Heart left ventricle (tissue), 16 donors: Measurements from ENCODE around the gene MARCHF3. TPM values are rescaled to one million over a fixed set of nuclear protein-coding genes. Genes with fewer than 3 reads are reported as not detected.
"Not testable (repeated sequence)": the region's sequence is repeated elsewhere in the genome, so short reads cannot be mapped to it uniquely, and the experiment has no call there.

Source experiments
- ATAC-seq, 4 donors: fragments of 200-7000 bp; cut with Tn5 transposase; one replicate each; pipeline ENCODE4 v1.9.1; 2020 to 2022; ENCODE audit warnings: moderate library complexity in 4 of 4, mild to moderate bottlenecking in 3 of 4, moderate number of reproducible peaks in 1 of 4
- DNase-seq, 5 donors: peaks; one replicate each; pipeline ENCODE4 v3.0.0-alpha.2; 2020
- H3K27ac ChIP-seq, 12 donors: fragments of 200-600 bp; sonication (generic) in 4 of 12; one replicate each; pipeline versions ENCODE4 v1.5.0 to v1.8.0; 2016 to 2022; ENCODE audit warnings: mild to moderate bottlenecking in 2 of 12
- H3K27me3 ChIP-seq, 9 donors: fragments of 200-600 bp; sonication (generic) in 2 of 9; one replicate each; pipeline versions ENCODE4 v1.5.1 to v1.8.0; 2016 to 2022; ENCODE audit warnings: mild to moderate bottlenecking in 3 of 9
- H3K36me3 ChIP-seq, 9 donors: fragments of 200-600 bp; sonication (generic) in 2 of 9; one replicate each; pipeline versions ENCODE4 v1.5.0 to v1.8.0; 2018 to 2022; ENCODE audit warnings: mild to moderate bottlenecking in 2 of 9
- H3K4me1 ChIP-seq, 12 donors: fragments of 200-600 bp; sonication (generic) in 4 of 12; one replicate each; pipeline versions ENCODE4 v1.5.0 to v1.8.0; 2016 to 2022; ENCODE audit warnings: mild to moderate bottlenecking in 3 of 12
- H3K4me3 ChIP-seq, 12 donors: fragments of 200-600 bp; sonication (generic) in 4 of 12; one replicate each; pipeline versions ENCODE4 v1.5.0 to v1.8.0; 2017 to 2022; ENCODE audit warnings: mild to moderate bottlenecking in 9 of 12, moderate library complexity in 4 of 12
- H3K9me3 ChIP-seq, 12 donors: fragments of 200-600 bp; sonication (generic) in 4 of 12; one replicate each; pipeline versions ENCODE4 v1.5.0 to v1.8.0; 2016 to 2022; ENCODE audit warnings: mild to moderate bottlenecking in 1 of 12
- CTCF ChIP-seq, 12 donors: fragments of 200-600 bp; sonication (generic) in 4 of 12; IDR thresholded peaks; one replicate each; pipeline versions ENCODE4 v1.5.0 to v1.8.0; 2018 to 2022; ENCODE audit warnings: antibody characterized with exemption in 12 of 12, mild to moderate bottlenecking in 5 of 12
- POLR2A ChIP-seq, 2 donors: fragments of 450-650 bp; IDR thresholded peaks; one replicate each; pipeline ENCODE4 v1.6.1; 2017; ENCODE audit warnings: antibody characterized with exemption in 2 of 2, mild to moderate bottlenecking in 2 of 2, moderate library complexity in 2 of 2
- WGBS, 4 donors: extraction: QIAGEN DNeasy Blood & Tissue Kit in 2 of 4; methylation state at CpG; one replicate each; pipeline versions ENCODE4 v1.1.5 to v1.1.7; 2013 to 2018; 5-methylcytosine and 5-hydroxymethylcytosine counted together
- intact Hi-C, 10 donors: fragments of 100-400 bp; cut with DNase I; formaldehyde crosslinking; loops; one replicate each; pipeline versions ENCODE4 v1.11.1 to v1.14.2; 2022
- polyA plus RNA-seq, 2 donors: library from polyadenylated mRNA; stranded (reverse); fragments of 200-250 nt; gene quantifications; one replicate each; pipeline ENCODE4 v1.2.3, GENCODE V29; 2013
- total RNA-seq, 9 donors: library from RNA; depleted of rRNA in 2 of 9; stranded (reverse); fragments of >200 nt in 2 of 9; fragmentation: NEBNext Ultra II Directional in 3 of 9; extraction: Animal tissue kit (Norgen Biotek cat#: 25700) in 3 of 9; gene quantifications; one replicate each; pipeline versions ENCODE4 v1.1.0 to v1.2.4, GENCODE V29; 2016 to 2023
- donor health status: ischemic (EF 13 %, LVEDD 7.1; RV severe dilation, severe dysfunction).
- donor health status: healthy with polysubstance abuse.
- donor health status: DM: no; HTN: yes; CAD: no.
- donor health status: DM: no; HTN: no; CAD: no.
- donor health status: ischemic (EF 25% LVEDD 6.9; RV normal size, moderate dysfunction).
- donor health status: ischemic (EF 25% LVEDD 5.7; RV mildly dilated, moderate dysfunction).
- donor health status: healthy.
- donor health status: DM: yes; HTN: yes; CAD: no.
- donor health status: ischemic (EF 35%, LVEDD 5.7; RV mildly dilated, moderate dysfunction).
- donor health status: nonischemic (EF 11% LVEDD 7.7; RV severe dilation, severe dysfunction).
- donor health status: DM: yes; HTN: yes; CAD: no.
- donor health status: PGD.
- donor health status: ischemic (EF 29% LVEDD 5.4; RV normal size, mild dysfunction).
- donor health status: nonischemic (EF 23%, LVEDD 6.1; RV moderate dilation, normal function).

The MARCHF3 gene
- total and polyA plus RNA-seq, 11 donors: 9.9 to 113 (median 38.0) TPM

- intact Hi-C loops: no loop called here
- Histone ChIP-seq H3K9me3 (peaks cover 0 to 3% (median 0%) of the 10 kb centered on the region in 12 donors), H3K36me3 (peaks cover 0 to 15% (median 0%) of the 10 kb centered on the region in 9 donors), H3K4me1 (no peaks in the 10 kb centered on the region), H3K4me3 (no peak overlapping the region), H3K27me3 (no peaks in the 10 kb centered on the region), H3K27ac (no peak overlapping the region)
- 96 to 99% (median 97%) methylated on average over 6 of the region's 6 CpGs for WGBS, 4 donors
- ATAC-seq (no peak), DNase-seq (no peak)
- TF ChIP-seq POLR2A (IDR thresholded peaks at IDR 0.05) (no peak), CTCF (IDR thresholded peaks at IDR 0.05) (no peak)
Observed at GRCh38 chr5:126900796-126901195, 129.6 kb downstream of the MARCHF3 start.

- Histone ChIP-seq H3K9me3 (peaks cover 0 to 3% (median 0%) of the 10 kb centered on the region in 12 donors), H3K4me3 (no peak overlapping the region), H3K27ac (no peak overlapping the region), H3K4me1 (no peaks in the 10 kb centered on the region), H3K27me3 (no peaks in the 10 kb centered on the region), H3K36me3 (peaks cover 0 to 17% (median 0%) of the 10 kb centered on the region in 9 donors)
- DNase-seq (no peak), ATAC-seq (no peak)
- intact Hi-C loops: no loop called here
- no peak for TF ChIP-seq CTCF (IDR thresholded peaks at IDR 0.05)
- no peak for TF ChIP-seq POLR2A (IDR thresholded peaks at IDR 0.05)
Observed at GRCh38 chr5:126899476-126899875, 130.9 kb downstream of the MARCHF3 start.

DNA sequence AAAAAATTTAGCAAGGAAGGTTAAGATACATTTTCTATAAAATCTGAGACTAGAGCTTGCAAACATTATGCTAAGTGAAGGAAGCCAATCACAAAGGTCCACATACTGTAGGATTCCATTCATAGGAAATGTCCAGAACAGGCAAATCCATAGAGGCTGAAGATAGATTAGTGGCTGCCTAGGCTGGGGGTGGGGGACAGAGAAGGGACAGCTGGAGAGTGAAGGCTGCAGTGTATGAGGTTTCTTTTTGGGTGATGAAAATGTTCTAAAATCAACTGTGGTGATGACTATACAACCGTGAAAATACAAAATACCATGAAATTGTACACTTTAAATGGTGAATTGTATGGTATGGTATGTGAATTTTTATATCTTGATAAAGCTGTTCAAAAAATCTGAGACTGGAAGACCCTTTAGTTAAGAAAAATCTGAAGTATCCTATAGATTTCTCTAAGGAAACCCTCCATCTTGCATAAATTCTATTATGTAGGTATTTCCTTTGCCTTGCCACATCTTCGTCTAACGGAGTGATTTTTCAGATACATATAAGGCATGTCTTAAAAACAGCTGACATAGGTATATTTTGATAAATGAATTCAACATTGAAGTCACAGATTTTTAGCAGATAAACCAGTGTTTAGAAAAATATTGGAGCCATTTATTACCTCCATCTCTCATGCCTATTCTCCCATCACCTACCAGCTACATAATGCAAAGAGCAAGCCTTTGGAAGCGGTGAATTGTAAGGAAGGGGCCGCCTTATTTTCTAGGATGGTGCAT is 132.3 kb downstream of the MARCHF3 start:
- WGBS, 4 donors: 92 to 96% (median 93%) methylated on average over 5 of the region's 5 CpGs
- TF ChIP-seq CTCF (IDR thresholded peaks at IDR 0.05) (no peak), POLR2A (IDR thresholded peaks at IDR 0.05) (no peak)
- Histone ChIP-seq H3K4me1 (no peaks in the 10 kb centered on the region), H3K9me3 (peaks cover 0 to 3% (median 0%) of the 10 kb centered on the region in 12 donors), H3K36me3 (peaks cover 0 to 17% (median 0%) of the 10 kb centered on the region in 9 donors), H3K4me3 (no peak overlapping the region), H3K27me3 (no peaks in the 10 kb centered on the region), H3K27ac (no peak overlapping the region)
- no peak for DNase-seq
- intact Hi-C loops: no loop called here
- no peak for ATAC-seq

- H3K27ac ChIP-seq: no peak overlapping the region
- 94 to 99% (median 95%) methylated on average over 9 of the region's 9 CpGs for WGBS, 4 donors
- H3K27me3 ChIP-seq: no peaks in the 10 kb centered on the region
- ATAC-seq: no peak
- H3K9me3 ChIP-seq: peaks cover 0 to 3% (median 0%) of the 10 kb centered on the region in 12 donors
- peaks cover 0 to 17% (median 0%) of the 10 kb centered on the region in 9 donors for H3K36me3 ChIP-seq
- H3K4me1 ChIP-seq: no peaks in the 10 kb centered on the region
- intact Hi-C loops: no loop called here
- no peak for DNase-seq
- no peak overlapping the region for H3K4me3 ChIP-seq
- no peak for TF ChIP-seq POLR2A (IDR thresholded peaks at IDR 0.05)
- TF ChIP-seq CTCF (IDR thresholded peaks at IDR 0.05): no peak
Observed at GRCh38 chr5:126896170-126896702, 134.1 kb downstream of the MARCHF3 start.

DNA sequence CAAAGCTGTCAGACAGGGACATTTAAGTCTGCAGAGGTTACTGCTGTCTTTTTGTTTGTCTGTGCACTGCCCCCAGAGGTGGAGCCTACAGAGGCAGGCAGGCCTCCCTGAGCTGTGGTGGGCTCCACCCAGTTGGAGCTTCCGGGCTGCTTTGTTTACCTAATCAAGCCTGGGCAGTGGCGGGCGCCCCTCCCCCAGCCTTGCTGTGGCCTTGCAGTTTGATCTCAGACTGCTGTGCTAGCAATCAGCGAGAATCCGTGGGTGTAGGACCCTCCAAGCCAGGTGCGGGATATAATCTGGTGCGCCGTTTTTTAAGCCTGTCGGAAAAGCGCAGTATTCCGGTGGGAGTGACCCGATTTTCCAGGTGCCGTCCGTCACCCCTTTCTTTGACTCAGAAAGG is 134.6 kb downstream of the MARCHF3 start:
- peaks cover 0 to 17% (median 0%) of the 10 kb centered on the region in 9 donors for H3K36me3 ChIP-seq
- ATAC-seq, intact Hi-C loops, DNase-seq, H3K27ac ChIP-seq, H3K4me3 ChIP-seq, H3K27me3 ChIP-seq, H3K9me3 ChIP-seq, H3K4me1 ChIP-seq: not testable (repeated sequence)
- WGBS, 4 donors: 90 to 97% (median 92%) methylated on average over 11 to 14 of the region's 14 CpGs

DNA sequence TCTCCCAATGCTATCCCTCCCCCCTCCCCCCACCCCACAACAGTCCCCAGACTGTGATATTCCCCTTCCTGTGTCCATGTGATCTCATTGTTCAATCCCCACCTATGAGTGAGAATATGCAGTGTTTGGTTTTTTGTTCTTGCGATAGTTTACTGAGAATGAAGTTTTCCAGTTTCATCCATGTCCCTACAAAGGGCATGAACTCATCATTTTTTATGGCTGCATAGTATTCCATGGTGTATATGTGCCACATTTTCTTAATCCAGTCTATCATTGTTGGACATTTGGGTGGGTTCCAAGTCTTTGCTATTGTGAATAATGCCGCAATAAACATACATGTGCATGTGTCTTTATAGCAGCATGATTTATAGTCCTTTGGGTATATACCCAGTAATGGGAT is 139.9 kb downstream of the MARCHF3 start:
- H3K27me3 ChIP-seq, H3K36me3 ChIP-seq, ATAC-seq, DNase-seq, H3K4me1 ChIP-seq, H3K9me3 ChIP-seq, H3K27ac ChIP-seq, intact Hi-C loops, H3K4me3 ChIP-seq: not testable (repeated sequence)
- WGBS, 4 donors: 94 to 100% (median 97%) methylated on average over 1 to 2 of the region's 2 CpGs
